Measurements from ENCODE around the gene MAP3K1.

The MAP3K1 gene

GRCh38 chr5:56801256-56801655, 14.1 kb upstream of the MAP3K1 start:
- no peaks in the 10 kb centered on the region for H4K20me1 ChIP-seq (ENCODE audit: insufficient read depth, low read length, poor library complexity, severe bottlenecking)
- H3K9me2 ChIP-seq (replicated peaks; ENCODE audit: low read depth, low read length) = no peaks in the 10 kb centered on the region
- H3K27me3 ChIP-seq (ENCODE audit: insufficient read depth, low read length, poor library complexity, severe bottlenecking) = no peaks in the 10 kb centered on the region
- no peaks in the 10 kb centered on the region for H3K9me3 ChIP-seq (ENCODE audit: insufficient read depth, low read depth, low read length)
- H2AFZ ChIP-seq (ENCODE audit: low read length) = no peak overlapping the region
- no peak overlapping the region for H3K4me3 ChIP-seq (ENCODE audit: low read length, poor library complexity, severe bottlenecking)
- no peaks in the 10 kb centered on the region for H3F3A ChIP-seq (ENCODE audit: low read depth)
- H3K79me2 ChIP-seq (ENCODE audit: insufficient read depth, low read length) = no peaks in the 10 kb centered on the region
- H3K36me3 ChIP-seq (ENCODE audit: insufficient read depth, low read length) = no peaks in the 10 kb centered on the region
- peaks cover 7% of the 10 kb centered on the region for H3K4me1 ChIP-seq (ENCODE audit: insufficient read depth, low read length, poor library complexity, severe bottlenecking)
- H3K9ac ChIP-seq (ENCODE audit: low read depth, low read length, poor library complexity, severe bottlenecking) = no peak overlapping the region
- no peak overlapping the region for H3K4me2 ChIP-seq (ENCODE audit: low read depth, low read length, poor library complexity, severe bottlenecking)
- TF ChIP-seq CTCF (conservative IDR thresholded peaks at IDR 0.05; ENCODE audit: low read length) (no peak), EZH2phosphoT487 (IDR thresholded peaks at IDR 0.05; ENCODE audit: borderline replicate concordance) (no peak)

GRCh38 chr5:56802205-56802604, 13.1 kb upstream of the MAP3K1 start:
- no peaks in the 10 kb centered on the region for H3F3A ChIP-seq (ENCODE audit: low read depth)
- TF ChIP-seq EZH2phosphoT487 (IDR thresholded peaks at IDR 0.05; ENCODE audit: borderline replicate concordance) (no peak), CTCF (conservative IDR thresholded peaks at IDR 0.05; ENCODE audit: low read length) (no peak)
- H3K4me2 ChIP-seq (ENCODE audit: low read depth, low read length, poor library complexity, severe bottlenecking) = no peak overlapping the region
- no peaks in the 10 kb centered on the region for H3K9me2 ChIP-seq (replicated peaks; ENCODE audit: low read depth, low read length)
- no peaks in the 10 kb centered on the region for H3K9me3 ChIP-seq (ENCODE audit: insufficient read depth, low read depth, low read length)
- 0 out of 2 replicates have a peak overlapping the region, but pooled peaks have one; percentile 9 for H2AFZ ChIP-seq (ENCODE audit: low read length)
- no peak overlapping the region for H3K4me3 ChIP-seq (ENCODE audit: low read length, poor library complexity, severe bottlenecking)
- no peaks in the 10 kb centered on the region for H3K36me3 ChIP-seq (ENCODE audit: insufficient read depth, low read length)
- H3K4me1 ChIP-seq (ENCODE audit: insufficient read depth, low read length, poor library complexity, severe bottlenecking) = peaks cover 7% of the 10 kb centered on the region
- no peak overlapping the region for H3K9ac ChIP-seq (ENCODE audit: low read depth, low read length, poor library complexity, severe bottlenecking)
- no peaks in the 10 kb centered on the region for H3K27me3 ChIP-seq (ENCODE audit: insufficient read depth, low read length, poor library complexity, severe bottlenecking)
- no peaks in the 10 kb centered on the region for H3K79me2 ChIP-seq (ENCODE audit: insufficient read depth, low read length)
- H4K20me1 ChIP-seq (ENCODE audit: insufficient read depth, low read length, poor library complexity, severe bottlenecking) = no peaks in the 10 kb centered on the region

DNA sequence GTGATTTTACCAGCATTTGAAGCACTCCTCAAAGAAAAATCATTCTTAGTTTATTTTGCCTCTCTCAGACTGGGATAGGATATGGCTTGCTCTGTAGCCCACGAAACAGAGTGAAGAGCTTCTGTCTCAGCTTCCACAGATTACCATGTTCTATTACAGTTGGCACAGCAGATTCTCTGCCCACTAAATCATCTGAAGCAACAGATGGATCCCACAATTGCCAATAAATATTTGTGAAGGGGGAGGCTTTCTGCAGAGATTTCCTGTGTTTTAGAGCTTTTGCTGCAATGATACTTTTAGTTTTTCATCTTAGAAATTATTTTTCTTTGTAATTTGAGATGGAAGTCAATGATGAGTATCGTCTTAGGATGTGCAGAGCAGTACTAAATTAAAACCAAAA, 12.3 kb upstream of the MAP3K1 start:
- Histone ChIP-seq H4K20me1 (ENCODE audit: insufficient read depth, low read length, poor library complexity, severe bottlenecking) (no peaks in the 10 kb centered on the region), H3K4me1 (ENCODE audit: insufficient read depth, low read length, poor library complexity, severe bottlenecking) (peaks cover 7% of the 10 kb centered on the region), H3K9me3 (ENCODE audit: insufficient read depth, low read depth, low read length) (no peaks in the 10 kb centered on the region), H3K9ac (ENCODE audit: low read depth, low read length, poor library complexity, severe bottlenecking) (no peak overlapping the region), H3K4me2 (ENCODE audit: low read depth, low read length, poor library complexity, severe bottlenecking) (no peak overlapping the region), H3K9me2 (replicated peaks; ENCODE audit: low read depth, low read length) (no peaks in the 10 kb centered on the region), H3K79me2 (ENCODE audit: insufficient read depth, low read length) (no peaks in the 10 kb centered on the region), H3F3A (ENCODE audit: low read depth) (no peaks in the 10 kb centered on the region), H3K27me3 (ENCODE audit: insufficient read depth, low read length, poor library complexity, severe bottlenecking) (no peaks in the 10 kb centered on the region), H2AFZ (ENCODE audit: low read length) (no peak overlapping the region), H3K4me3 (ENCODE audit: low read length, poor library complexity, severe bottlenecking) (no peak overlapping the region), H3K36me3 (ENCODE audit: insufficient read depth, low read length) (no peaks in the 10 kb centered on the region)
- no peak for TF ChIP-seq CTCF (conservative IDR thresholded peaks at IDR 0.05; ENCODE audit: low read length)
- no peak for TF ChIP-seq EZH2phosphoT487 (IDR thresholded peaks at IDR 0.05; ENCODE audit: borderline replicate concordance)

Measured in Loucy (cell line).